ENCODE measurements around the gene TCF19.
"Not testable (repeated sequence)": the region's sequence is repeated elsewhere in the genome, so short reads cannot be mapped to it uniquely, and the experiment has no call there.

TCF19 gene

GRCh38 chr6:31162463-31163165 lies 4.2 kb downstream of the TCF19 start:
- peak in 1 of 14 donors; percentile 57 for DNase-seq

GRCh38 chr6:31163922-31164321 lies 5.5 kb downstream of the TCF19 start:
- DNase-seq: no peak

GRCh38 chr6:31164475-31165063 lies 6.2 kb downstream of the TCF19 start:
- not testable (repeated sequence) for DNase-seq

GRCh38 chr6:31165064-31165832 lies 6.9 kb downstream of the TCF19 start:
- DNase-seq: not testable (repeated sequence)

- DNase-seq: no peak
Measured at GRCh38 chr6:31165986-31166385, 7.6 kb downstream of the TCF19 start.

- DNase-seq: no peak
Measured at GRCh38 chr6:31168606-31169005, 10.2 kb downstream of the TCF19 start.

GRCh38 chr6:31169123-31169857 lies 10.9 kb downstream of the TCF19 start:
- no peak for DNase-seq

- not testable (repeated sequence) for DNase-seq
Measured at GRCh38 chr6:31169858-31170599, 11.6 kb downstream of the TCF19 start.

GRCh38 chr6:31170600-31170881 lies 12.2 kb downstream of the TCF19 start, which contains the start of gene POU5F1:
TSS of gene POU5F1 (minus strand) at chr6:31170682. CDS start at chr6:31170620, 62 bp downstream.
- DNase-seq: no peak

GRCh38 chr6:31170987-31171671 lies 12.7 kb downstream of the TCF19 start:
- DNase-seq: no peak

GRCh38 chr6:31171931-31172905 lies 13.8 kb downstream of the TCF19 start:
- DNase-seq: no peak

GRCh38 chr6:31172973-31173384 lies 14.6 kb downstream of the TCF19 start:
- no peak for DNase-seq

GRCh38 chr6:31173406-31173805 lies 15.0 kb downstream of the TCF19 start:
- no peak for DNase-seq

- DNase-seq: no peak
Measured at GRCh38 chr6:31174378-31174777, 16.0 kb downstream of the TCF19 start.

GRCh38 chr6:31175971-31176370 lies 17.6 kb downstream of the TCF19 start:
- DNase-seq: peak in 1 of 14 donors; percentile 32

GRCh38 chr6:31178143-31179041 lies 20.0 kb downstream of the TCF19 start:
- no peak for DNase-seq

- DNase-seq: no peak
Measured at GRCh38 chr6:31179042-31179386, 20.6 kb downstream of the TCF19 start.

GRCh38 chr6:31179896-31180295 lies 21.5 kb downstream of the TCF19 start:
- no peak for DNase-seq

- peak in 11 of 14 donors; percentile 3 to 72 (median 45) for DNase-seq
Measured at GRCh38 chr6:31180500-31180899, 22.1 kb downstream of the TCF19 start.

All from C1 segment of cervical spinal cord (tissue), 14 donors.